CD14-positive monocyte (primary cell): ENCODE results near the gene SREK1. TPM values are rescaled to one million over a fixed set of nuclear protein-coding genes. Genes with fewer than 3 reads are reported as not detected.

Experiments
- DNase-seq, 3 donors: peaks; one replicate each; pipeline ENCODE4 v3.0.0-alpha.2; 2011 to 2022
- H2AFZ ChIP-seq: 2 replicates; pipeline ENCODE4 v1.6.0; 2012; ENCODE audit warnings: mild to moderate bottlenecking, low read depth, low read length, inconsistent platforms; ENCODE audit not compliant: insufficient read depth, poor library complexity, severe bottlenecking
- H3K27ac ChIP-seq, 2 donors: 1 replicate in 1 of 2; 2 replicates in 1 of 2; pipeline ENCODE4 v1.5.1; 2012 to 2013; ENCODE audit warnings: low read length in 2 of 2, control low read depth in 1 of 2, inconsistent platforms in 1 of 2, low read depth in 1 of 2, mild to moderate bottlenecking in 1 of 2
- H3K27me3 ChIP-seq, 2 donors: one replicate each; pipeline versions ENCODE4 v1.6.0 to v1.6.1; 2011 to 2013; ENCODE audit warnings: low read length in 2 of 2; ENCODE audit not compliant: control insufficient read depth in 2 of 2, insufficient read depth in 2 of 2
- H3K36me3 ChIP-seq, 2 donors: replicated peaks in 1 of 2; 1 replicate in 1 of 2; 2 replicates in 1 of 2; pipeline versions ENCODE4 v1.5.1 to v1.6.1; 2012 to 2013; ENCODE audit warnings: low read length in 2 of 2, control low read depth in 1 of 2, inconsistent platforms in 1 of 2, mild to moderate bottlenecking in 1 of 2; ENCODE audit not compliant: insufficient read depth in 2 of 2, control insufficient read depth in 1 of 2
- H3K4me1 ChIP-seq, 2 donors: 1 replicate in 1 of 2; 2 replicates in 1 of 2; pipeline versions ENCODE4 v1.5.1 to v1.6.1; 2012 to 2013; ENCODE audit warnings: low read length in 2 of 2, control low read depth in 1 of 2, inconsistent platforms in 1 of 2, mild to moderate bottlenecking in 1 of 2, moderate library complexity in 1 of 2; ENCODE audit not compliant: insufficient read depth in 2 of 2, control insufficient read depth in 1 of 2
- H3K4me2 ChIP-seq: replicated peaks from 2 replicates; pipeline ENCODE3; 2012; ENCODE audit warnings: low read length, moderate library complexity, mild to moderate bottlenecking; ENCODE audit not compliant: poor library complexity, severe bottlenecking; ENCODE audit errors: extremely low read depth
- H3K4me3 ChIP-seq, 3 experiments: fragments of 200-600 bp in 1 of 3; sonication (generic) in 1 of 3; replicated peaks in 1 of 3; 1 replicate in 2 of 3; 2 replicates in 1 of 3; pipeline ENCODE4 v1.5.1; 2011 to 2013; ENCODE audit warnings: low read length in 3 of 3, mild to moderate bottlenecking in 3 of 3, control low read depth in 2 of 3, low read depth in 2 of 3, inconsistent platforms in 1 of 3, moderate library complexity in 1 of 3
- H3K79me2 ChIP-seq: 2 replicates; pipeline ENCODE4 v1.6.0; 2012; ENCODE audit warnings: mild to moderate bottlenecking, control low read depth, inconsistent platforms, low read length, moderate library complexity; ENCODE audit not compliant: insufficient read depth
- H3K9ac ChIP-seq: 2 replicates; pipeline ENCODE4 v1.6.0; 2017; ENCODE audit warnings: low read length, mild to moderate bottlenecking; ENCODE audit not compliant: insufficient read depth, poor library complexity, severe bottlenecking
- H3K9me3 ChIP-seq, 2 donors: replicated peaks in 1 of 2; 1 replicate in 1 of 2; 2 replicates in 1 of 2; pipeline versions ENCODE4 v1.5.1 to v1.6.1; 2012 to 2013; ENCODE audit warnings: low read length in 2 of 2, control low read depth in 1 of 2; ENCODE audit not compliant: control insufficient read depth in 1 of 2, insufficient read depth in 1 of 2
- H4K20me1 ChIP-seq: 2 replicates; pipeline ENCODE4 v1.6.0; 2012; ENCODE audit warnings: mild to moderate bottlenecking, low read length, control low read depth, moderate library complexity; ENCODE audit not compliant: insufficient read depth
- H3K27ac Mint-ChIP-seq, 7 donors: one replicate each; pipeline ENCODE4 v1.8.0; 2020; ENCODE audit warnings: mild to moderate bottlenecking in 7 of 7, mixed read lengths in 7 of 7, moderate library complexity in 6 of 7, inconsistent platforms in 2 of 7
- H3K27me3 Mint-ChIP-seq, 3 donors: one replicate each; pipeline ENCODE4 v1.8.0; 2021 to 2022; ENCODE audit warnings: low read depth in 3 of 3, mild to moderate bottlenecking in 3 of 3, mixed read lengths in 3 of 3, moderate library complexity in 3 of 3, inconsistent platforms in 1 of 3
- H3K36me3 Mint-ChIP-seq, 2 donors: one replicate each; pipeline ENCODE4 v1.8.0; 2020; ENCODE audit warnings: mixed read lengths in 2 of 2, inconsistent platforms in 1 of 2, mild to moderate bottlenecking in 1 of 2
- H3K4me1 Mint-ChIP-seq: one replicate; pipeline ENCODE4 v1.8.0; 2020; ENCODE audit warnings: mild to moderate bottlenecking, mixed read lengths
- H3K4me3 Mint-ChIP-seq, 2 donors: one replicate each; pipeline ENCODE4 v1.8.0; 2020; ENCODE audit warnings: mild to moderate bottlenecking in 2 of 2, mixed read lengths in 2 of 2, moderate library complexity in 1 of 2
- H3K9me3 Mint-ChIP-seq, 7 donors: one replicate each; pipeline ENCODE4 v1.8.0; 2020 to 2022; ENCODE audit warnings: mixed read lengths in 7 of 7, mild to moderate bottlenecking in 6 of 7, moderate library complexity in 6 of 7, inconsistent platforms in 2 of 7
- WGBS: methylation state at CpG from one replicate; pipeline ENCODE4 v1.1.5; 2013; ENCODE audit warnings: missing lambda C conversion rate; ENCODE audit not compliant: insufficient coverage; 5-methylcytosine and 5-hydroxymethylcytosine counted together
- intact Hi-C, 2 donors: fragments of 100-400 bp; cut with micrococcal nuclease; formaldehyde crosslinking; loops; one replicate each; pipeline versions ENCODE4 v1.15.0 to v1.15.1; 2023
- polyA plus RNA-seq, 3 donors: library from polyadenylated mRNA; depleted of rRNA in 1 of 3; unstranded in 2 of 3; stranded (reverse) in 1 of 3; fragments of 300-500 nt in 2 of 3; fragments of >200 nt in 1 of 3; fragmentation: Illumina TruSeq in 2 of 3; gene quantifications; 1 replicate in 2 of 3; 2 replicates in 1 of 3; pipeline ENCODE4 v1.2.3, GENCODE V29; 2012 to 2021
- TF ChIP-seq, protein P1 (sequence below): fragments of 200-600 bp; IDR thresholded peaks from one replicate; pipeline ENCODE4 v1.8.0; 2022; ENCODE audit warnings: antibody characterized with exemption, mild to moderate bottlenecking

The SREK1 gene
- polyA plus RNA-seq, 3 donors, result 6.4 to 34.8 (median 9.8) TPM

- Histone ChIP-seq H3K27me3 (no peaks in the 10 kb centered on the region), H3K27ac (no peak overlapping the region), H3K9me3 (no peaks in the 10 kb centered on the region), H3K79me2 (no peaks in the 10 kb centered on the region), H3K9ac (no peak overlapping the region), H3K36me3 (no peaks in the 10 kb centered on the region), H3K4me2 (no peak overlapping the region), H2AFZ (no peak overlapping the region), H3K4me3 (no peak overlapping the region), H3K4me1 (no peaks in the 10 kb centered on the region), H4K20me1 (no peaks in the 10 kb centered on the region)
- Mint-ChIP-seq H3K36me3 (no peaks in the 10 kb centered on the region), H3K4me3 (no peak overlapping the region), H3K9me3 (peaks cover 0 to 4% (median 0%) of the 10 kb centered on the region in 7 donors), H3K27me3 (peaks cover 0 to 3% (median 2%) of the 10 kb centered on the region in 3 donors), H3K27ac (no peak overlapping the region), H3K4me1 (no peaks in the 10 kb centered on the region)
- intact Hi-C loops, result no loop called here
- TF ChIP-seq, protein P1, sequence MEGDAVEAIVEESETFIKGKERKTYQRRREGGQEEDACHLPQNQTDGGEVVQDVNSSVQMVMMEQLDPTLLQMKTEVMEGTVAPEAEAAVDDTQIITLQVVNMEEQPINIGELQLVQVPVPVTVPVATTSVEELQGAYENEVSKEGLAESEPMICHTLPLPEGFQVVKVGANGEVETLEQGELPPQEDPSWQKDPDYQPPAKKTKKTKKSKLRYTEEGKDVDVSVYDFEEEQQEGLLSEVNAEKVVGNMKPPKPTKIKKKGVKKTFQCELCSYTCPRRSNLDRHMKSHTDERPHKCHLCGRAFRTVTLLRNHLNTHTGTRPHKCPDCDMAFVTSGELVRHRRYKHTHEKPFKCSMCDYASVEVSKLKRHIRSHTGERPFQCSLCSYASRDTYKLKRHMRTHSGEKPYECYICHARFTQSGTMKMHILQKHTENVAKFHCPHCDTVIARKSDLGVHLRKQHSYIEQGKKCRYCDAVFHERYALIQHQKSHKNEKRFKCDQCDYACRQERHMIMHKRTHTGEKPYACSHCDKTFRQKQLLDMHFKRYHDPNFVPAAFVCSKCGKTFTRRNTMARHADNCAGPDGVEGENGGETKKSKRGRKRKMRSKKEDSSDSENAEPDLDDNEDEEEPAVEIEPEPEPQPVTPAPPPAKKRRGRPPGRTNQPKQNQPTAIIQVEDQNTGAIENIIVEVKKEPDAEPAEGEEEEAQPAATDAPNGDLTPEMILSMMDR, result no peak
- WGBS, result no CpG with 5 or more reads among the region's 2 CpGs
- no peak for DNase-seq
Observed at GRCh38 chr5:66231508-66231907, 87.4 kb downstream of the SREK1 start.

- Mint-ChIP-seq H3K4me3 (no peak overlapping the region), H3K4me1 (no peaks in the 10 kb centered on the region), H3K27ac (no peak overlapping the region), H3K27me3 (peaks cover 2 to 3% (median 3%) of the 10 kb centered on the region in 3 donors), H3K36me3 (no peaks in the 10 kb centered on the region), H3K9me3 (peaks cover 0 to 4% (median 0%) of the 10 kb centered on the region in 7 donors)
- Histone ChIP-seq H3K4me2 (no peak overlapping the region), H3K9me3 (no peaks in the 10 kb centered on the region), H3K9ac (no peak overlapping the region), H3K36me3 (no peaks in the 10 kb centered on the region), H3K4me1 (no peaks in the 10 kb centered on the region), H2AFZ (no peak overlapping the region), H3K79me2 (no peaks in the 10 kb centered on the region), H3K27me3 (no peaks in the 10 kb centered on the region), H4K20me1 (no peaks in the 10 kb centered on the region), H3K27ac (no peak overlapping the region), H3K4me3 (no peak overlapping the region)
- intact Hi-C loops, result no loop called here
- no peak for DNase-seq
- WGBS, result no CpG with 5 or more reads among the region's 6 CpGs
- TF ChIP-seq, protein P1, result no peak
Observed at GRCh38 chr5:66232275-66232674, 88.2 kb downstream of the SREK1 start.
